SK-N-MC (cell line): Measurements from ENCODE around the gene MRM3.

Experiments used
- EZH2 ChIP-seq: fragments of 200-600 bp; sonication (generic); IDR thresholded peaks from one replicate; pipeline ENCODE4 v1.6.1; 2017; ENCODE audit warnings: antibody characterized with exemption
- POLR2AphosphoS5 ChIP-seq: IDR thresholded peaks from 2 replicates; pipeline ENCODE4 v1.6.1; 2012; ENCODE audit warnings: mild to moderate bottlenecking, low read depth, low read length, borderline replicate concordance

DNA sequence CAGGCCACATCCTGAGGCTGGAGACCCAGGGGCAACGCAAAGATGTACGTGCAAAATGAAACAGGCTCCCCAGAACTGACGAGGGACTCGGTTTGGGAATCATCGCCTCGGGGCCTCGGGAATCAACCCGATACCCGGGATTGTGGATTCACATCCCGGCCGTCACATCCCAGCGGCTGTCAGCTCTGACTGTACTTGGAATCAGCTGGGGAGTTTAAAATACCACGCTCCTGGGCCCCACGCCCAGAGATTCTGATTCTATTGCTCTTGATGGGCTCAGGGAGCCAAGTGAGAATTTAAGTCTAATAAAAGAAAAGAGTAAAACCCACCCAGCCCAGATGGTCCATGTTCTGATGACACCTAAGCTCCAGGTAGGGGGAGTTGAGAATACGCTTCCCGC is 42.2 kb downstream of the MRM3 start:
- no peak for TF ChIP-seq POLR2AphosphoS5
- TF ChIP-seq EZH2: no peak
